ENCODE measurements around the gene TRAPPC3.
"Not testable (repeated sequence)": the region's sequence is repeated elsewhere in the genome, so short reads cannot be mapped to it uniquely, and the experiment has no call there.

Gene TRAPPC3

DNA sequence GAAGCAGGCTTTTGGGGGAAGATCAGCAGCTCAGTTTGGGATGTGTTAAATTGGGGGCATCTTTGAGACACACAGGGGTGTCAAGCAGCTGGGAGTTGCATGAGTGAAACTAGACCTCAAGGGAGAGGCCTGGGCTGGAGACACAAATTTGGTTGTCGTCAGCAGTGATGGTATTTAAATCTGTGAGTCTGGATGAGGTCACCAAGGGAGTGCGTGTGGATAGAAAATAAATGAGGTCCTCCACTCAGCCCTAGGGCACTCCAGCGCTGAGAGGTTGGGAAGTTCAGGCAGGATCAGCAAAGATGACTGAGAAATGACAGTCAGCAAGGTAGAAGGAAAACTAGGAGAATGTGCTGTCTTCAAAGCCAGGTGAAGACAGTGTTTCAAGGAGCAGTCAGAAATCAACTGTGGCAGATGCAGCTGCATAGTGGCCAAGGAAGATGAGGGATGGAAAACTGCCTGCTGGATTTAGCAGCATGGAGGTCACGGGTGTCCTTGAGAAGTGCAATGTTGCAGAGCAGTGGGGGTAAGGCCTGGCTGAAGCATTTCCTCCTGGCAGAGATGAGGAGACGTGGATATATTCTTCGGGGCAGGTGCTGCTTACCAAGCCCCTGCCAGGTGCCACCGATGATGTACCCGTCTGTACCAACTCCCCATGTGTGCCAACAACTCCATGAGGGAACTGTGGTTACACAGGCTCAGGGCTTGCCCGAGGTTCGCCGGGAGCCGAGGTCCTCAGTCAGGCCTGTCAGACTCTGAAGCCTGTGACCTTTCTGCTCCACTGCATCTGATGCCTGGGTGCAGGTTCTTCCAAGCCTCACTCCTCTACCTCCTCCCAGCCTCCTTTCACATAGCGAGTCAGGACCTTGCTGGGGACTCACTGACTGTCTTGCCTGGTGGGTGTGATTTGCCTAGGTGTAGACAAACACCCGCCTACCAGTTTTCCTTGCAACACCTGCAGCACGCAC is 17.9 kb upstream of the TRAPPC3 start:
- DNase-seq (ENCODE audit: low read depth, low spot score) = no peak

GRCh38 chr1:36166136-36166535 is 16.9 kb upstream of the TRAPPC3 start:
- DNase-seq (ENCODE audit: low read depth, low spot score) = no peak

- no peak for DNase-seq (ENCODE audit: low read depth, low spot score)
Measured at GRCh38 chr1:36165145-36165544, 15.9 kb upstream of the TRAPPC3 start.

- no peak for DNase-seq (ENCODE audit: low read depth, low spot score)
Measured at GRCh38 chr1:36164361-36164760, 15.1 kb upstream of the TRAPPC3 start.

DNA sequence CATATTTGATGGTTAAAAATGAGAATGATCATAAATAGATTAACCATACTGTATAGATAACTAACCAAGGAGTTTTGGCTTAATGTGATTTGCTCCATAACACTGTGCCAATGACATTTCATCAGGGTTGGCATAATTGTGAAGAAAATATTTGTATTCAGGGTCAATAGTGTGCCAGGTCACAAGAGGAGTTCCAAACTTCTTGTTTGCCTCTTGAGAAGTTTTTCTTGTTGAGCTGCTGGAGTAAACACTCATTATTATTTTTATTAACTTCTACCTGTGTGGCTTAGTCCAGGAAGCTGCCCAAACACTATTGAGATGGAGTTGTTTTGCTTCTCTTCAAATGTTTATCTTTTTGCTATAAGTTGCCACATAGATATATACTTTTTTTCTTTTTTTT is 14.1 kb upstream of the TRAPPC3 start:
- no peak for DNase-seq (ENCODE audit: low read depth, low spot score)

GRCh38 chr1:36162680-36163239 is 13.5 kb upstream of the TRAPPC3 start:
- DNase-seq (ENCODE audit: low read depth, low spot score) = no peak

GRCh38 chr1:36161641-36162531 is 12.6 kb upstream of the TRAPPC3 start:
- DNase-seq (ENCODE audit: low read depth, low spot score) = no peak

DNA sequence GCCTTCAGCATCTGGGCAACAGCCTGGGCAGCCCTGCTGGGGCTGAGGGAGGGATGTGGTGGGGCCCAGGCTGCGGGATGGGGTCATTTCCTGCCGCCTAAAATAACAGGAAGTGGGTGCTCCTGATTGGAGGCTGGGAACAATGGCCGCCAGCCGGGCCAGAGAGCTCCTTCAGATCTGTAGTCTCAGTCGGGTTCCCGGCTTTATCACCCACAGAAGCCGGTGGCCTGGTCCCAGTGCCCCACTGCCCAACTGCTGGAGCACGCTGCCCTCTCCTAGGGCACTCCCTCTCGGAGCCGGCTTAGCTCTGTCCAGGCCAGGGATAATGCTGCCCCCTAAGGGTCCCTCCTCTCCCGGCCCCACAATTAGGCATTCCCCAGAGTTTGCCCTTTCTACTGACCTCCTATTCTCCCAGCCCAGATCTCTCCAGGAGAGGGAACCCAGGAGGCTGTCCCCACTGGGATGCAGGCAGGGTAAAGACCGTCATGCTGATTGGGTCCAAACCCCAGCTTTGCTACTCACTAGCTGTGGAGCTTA is 11.7 kb upstream of the TRAPPC3 start:
- no peak for DNase-seq (ENCODE audit: low read depth, low spot score)

GRCh38 chr1:36160388-36160948 is 11.2 kb upstream of the TRAPPC3 start:
- DNase-seq (ENCODE audit: low read depth, low spot score) = no peak

DNA sequence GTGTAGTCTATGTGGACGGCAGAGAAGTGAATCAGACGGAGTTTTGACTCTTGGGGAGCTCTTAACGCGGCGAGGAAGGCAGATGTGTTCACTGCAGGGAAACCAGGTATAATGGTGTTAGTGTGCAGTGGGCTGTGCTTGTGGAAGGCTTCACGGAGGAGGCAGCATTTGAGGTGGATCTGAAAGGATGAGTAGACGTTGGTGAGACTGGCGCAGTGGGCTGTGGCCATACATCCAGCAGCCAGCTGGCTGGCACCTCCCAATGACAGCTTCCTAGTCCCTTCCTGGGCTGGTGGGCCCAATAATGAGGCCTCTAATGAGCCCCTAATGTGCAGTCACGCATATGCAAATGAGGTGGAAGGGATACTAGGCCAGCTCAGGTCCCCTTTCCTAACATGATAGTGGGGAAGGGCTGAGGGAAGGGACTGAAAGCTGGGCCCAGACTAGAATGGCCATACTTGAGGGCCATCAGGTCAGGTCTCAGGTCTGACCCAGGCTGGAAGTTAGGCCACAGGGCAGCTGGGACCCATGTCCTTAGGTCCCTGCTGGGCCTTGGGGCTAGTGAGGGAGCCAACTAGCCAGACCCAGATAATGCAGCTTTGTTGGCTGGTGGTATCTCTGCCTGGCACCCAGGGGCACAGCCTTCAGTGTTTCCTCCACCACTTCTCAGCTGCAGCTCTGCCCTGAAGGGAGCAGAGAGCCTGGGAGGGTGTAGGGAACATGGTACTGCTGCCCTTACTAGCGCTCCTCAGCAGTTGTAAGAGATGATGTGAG is 10.5 kb upstream of the TRAPPC3 start:
- DNase-seq (ENCODE audit: low read depth, low spot score) = no peak

DNA sequence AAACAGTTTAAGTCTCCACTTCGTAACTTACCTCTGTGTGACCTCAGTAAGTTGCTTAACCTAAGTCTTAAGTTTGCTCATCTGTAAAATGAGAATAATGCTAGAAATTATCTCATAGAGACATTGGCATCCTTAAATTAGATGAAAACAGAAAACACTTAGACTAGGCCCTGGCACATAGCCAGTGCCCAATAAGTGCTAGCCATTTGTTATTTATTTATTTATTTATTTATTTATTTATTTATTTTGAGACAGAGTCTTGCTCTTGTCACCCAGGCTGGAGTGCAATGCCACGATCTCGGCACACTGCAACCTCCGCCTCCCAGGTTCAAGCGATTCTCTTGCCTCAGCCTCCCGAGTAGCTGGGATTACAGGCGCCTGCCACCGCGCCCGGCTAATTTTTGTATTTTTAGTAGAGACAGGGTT is 9.6 kb upstream of the TRAPPC3 start:
- DNase-seq (ENCODE audit: low read depth, low spot score) = not testable (repeated sequence)

GRCh38 chr1:36157973-36158826 is 8.9 kb upstream of the TRAPPC3 start:
- DNase-seq (ENCODE audit: low read depth, low spot score) = no peak

- DNase-seq (ENCODE audit: low read depth, low spot score) = no peak
Measured at GRCh38 chr1:36157115-36157903, 8.0 kb upstream of the TRAPPC3 start.

- no peak for DNase-seq (ENCODE audit: low read depth, low spot score)
Measured at GRCh38 chr1:36156329-36157114, 7.2 kb upstream of the TRAPPC3 start.

DNA sequence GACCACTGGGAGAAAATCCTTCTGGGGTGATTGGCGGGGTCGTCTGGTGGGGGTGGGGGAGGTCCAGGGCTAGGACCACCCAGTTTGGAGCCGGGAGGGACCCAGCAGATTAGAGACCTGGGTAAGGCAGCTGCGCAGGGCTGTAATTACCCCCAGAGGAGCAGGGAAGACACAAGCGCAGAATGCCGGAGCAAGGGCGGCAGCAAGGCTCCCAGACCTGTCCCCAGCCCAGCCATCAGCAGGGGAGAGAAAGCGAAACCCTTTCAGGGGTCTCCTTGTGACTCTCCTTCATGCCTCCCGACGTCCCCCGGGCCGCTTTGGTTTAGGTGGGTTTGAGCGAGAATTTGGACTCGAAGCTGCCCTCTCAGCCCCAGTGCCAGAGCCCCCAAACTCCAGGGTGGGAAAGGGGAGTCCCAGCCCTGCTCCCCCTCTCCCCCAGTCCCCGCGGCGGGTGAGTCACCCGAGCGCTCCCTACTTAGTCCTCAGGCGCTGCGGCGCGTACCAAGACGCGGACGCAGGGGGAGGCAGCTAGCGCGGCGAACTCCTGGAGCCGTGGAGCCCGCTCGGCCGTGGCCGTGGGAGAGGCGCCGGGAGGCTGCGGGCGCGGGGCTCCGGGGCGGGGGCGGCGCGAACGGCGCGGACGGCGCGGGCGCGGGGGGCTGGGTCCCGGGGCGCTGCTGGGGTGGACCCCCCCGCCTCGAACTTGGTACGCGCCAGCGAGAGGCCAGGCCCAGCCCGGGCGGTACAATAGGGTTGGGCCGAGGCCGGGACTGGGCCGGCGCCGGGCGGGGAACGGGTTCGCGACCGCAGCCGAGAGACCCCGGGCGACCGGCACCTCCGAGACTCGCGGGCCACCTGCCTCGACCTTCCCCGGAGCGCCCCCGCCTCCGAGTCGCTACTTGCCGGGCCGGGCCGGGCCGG is 6.4 kb upstream of the TRAPPC3 start, which contains the start of gene MAP7D1:
TSS of gene MAP7D1 (plus strand) at position 753 of the 921 bp plus-strand sequence. CDS start 258 bp downstream, outside the sequence.
- DNase-seq (ENCODE audit: low read depth, low spot score) = no peak

DNA sequence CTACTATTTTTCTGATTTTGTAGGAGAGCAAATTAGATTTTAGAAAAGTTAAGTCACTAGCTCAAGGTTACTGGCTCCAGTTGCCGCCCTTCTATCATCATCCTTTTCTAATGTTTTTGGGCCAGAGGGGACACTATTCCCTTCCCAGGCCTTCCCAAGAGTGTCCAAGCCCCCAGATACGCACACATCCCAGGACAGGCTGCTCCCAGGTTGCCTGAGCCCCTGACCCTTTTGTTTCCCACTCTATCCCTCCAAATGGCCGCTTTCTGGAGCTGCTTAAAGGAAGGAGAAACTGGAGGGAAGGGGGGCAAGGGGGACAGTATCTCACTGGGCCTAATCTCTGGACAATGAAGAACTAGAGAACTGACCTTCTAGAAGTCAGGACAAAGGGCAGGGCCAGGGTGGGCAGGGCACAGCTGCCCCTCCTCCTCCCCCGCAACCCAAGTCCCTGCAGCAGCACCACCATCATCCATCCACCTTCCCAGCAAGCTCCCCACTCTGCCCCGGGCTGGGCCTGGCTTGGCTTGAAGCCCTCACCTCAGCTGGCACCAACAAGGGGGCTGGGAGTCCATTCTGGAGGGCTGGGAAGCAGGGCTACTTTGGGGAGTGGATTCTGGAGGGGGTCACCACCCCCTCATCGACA is 5.6 kb upstream of the TRAPPC3 start:
- DNase-seq (ENCODE audit: low read depth, low spot score) = no peak
